ENCODE results near the gene MECP2. TPM values are rescaled to one million over a fixed set of nuclear protein-coding genes. Genes with fewer than 3 reads are reported as not detected.

The MECP2 gene
- total and polyA plus RNA-seq, 12 donors, result 16.9 to 67.7 (median 53.2) TPM

DNA sequence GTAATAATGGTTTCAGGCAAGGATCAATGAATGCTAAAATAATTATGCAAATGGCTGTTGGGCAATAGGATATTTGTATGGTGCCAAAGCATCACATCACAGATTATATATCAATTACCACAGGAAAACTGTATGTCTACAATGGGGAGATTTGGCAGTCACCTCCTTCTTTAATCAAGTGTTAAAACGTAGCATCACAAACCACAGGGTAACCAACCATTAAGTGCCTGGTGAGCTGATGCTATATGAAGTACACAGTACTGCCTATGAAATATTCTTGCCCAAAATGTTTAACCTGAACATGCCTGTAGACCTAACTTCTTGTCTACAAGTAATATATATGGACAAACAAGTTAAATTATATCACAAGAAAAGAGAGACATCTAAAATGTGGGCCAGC, 25.3 kb downstream of the MECP2 start:
- no peaks in the 10 kb centered on the region for H3K27me3 ChIP-seq
- H3K9me3 ChIP-seq (replicated peaks in 1 of 3), result no peaks in the 10 kb centered on the region
- H3K36me3 ChIP-seq (replicated peaks in 1 of 2), result no peaks in the 10 kb centered on the region
- H3K27ac ChIP-seq, result no peak overlapping the region
- no peak for DNase-seq
- intact Hi-C loops (cut with DNase I), result no loop called here
- WGBS, 4 donors, result 66 to 100% (median 80%) methylated on average over 1 of the region's 1 CpG
- no peak overlapping the region for H3K4me3 ChIP-seq
- H3K4me1 ChIP-seq (replicated peaks in 1 of 2), result peaks cover 0 to 12% of the 10 kb centered on the region in 2 donors
- TF ChIP-seq, protein P1, sequence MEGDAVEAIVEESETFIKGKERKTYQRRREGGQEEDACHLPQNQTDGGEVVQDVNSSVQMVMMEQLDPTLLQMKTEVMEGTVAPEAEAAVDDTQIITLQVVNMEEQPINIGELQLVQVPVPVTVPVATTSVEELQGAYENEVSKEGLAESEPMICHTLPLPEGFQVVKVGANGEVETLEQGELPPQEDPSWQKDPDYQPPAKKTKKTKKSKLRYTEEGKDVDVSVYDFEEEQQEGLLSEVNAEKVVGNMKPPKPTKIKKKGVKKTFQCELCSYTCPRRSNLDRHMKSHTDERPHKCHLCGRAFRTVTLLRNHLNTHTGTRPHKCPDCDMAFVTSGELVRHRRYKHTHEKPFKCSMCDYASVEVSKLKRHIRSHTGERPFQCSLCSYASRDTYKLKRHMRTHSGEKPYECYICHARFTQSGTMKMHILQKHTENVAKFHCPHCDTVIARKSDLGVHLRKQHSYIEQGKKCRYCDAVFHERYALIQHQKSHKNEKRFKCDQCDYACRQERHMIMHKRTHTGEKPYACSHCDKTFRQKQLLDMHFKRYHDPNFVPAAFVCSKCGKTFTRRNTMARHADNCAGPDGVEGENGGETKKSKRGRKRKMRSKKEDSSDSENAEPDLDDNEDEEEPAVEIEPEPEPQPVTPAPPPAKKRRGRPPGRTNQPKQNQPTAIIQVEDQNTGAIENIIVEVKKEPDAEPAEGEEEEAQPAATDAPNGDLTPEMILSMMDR (IDR thresholded peaks at IDR 0.05), result no peak
- TF ChIP-seq POLR2A (IDR thresholded peaks at IDR 0.05), result no peak

DNA sequence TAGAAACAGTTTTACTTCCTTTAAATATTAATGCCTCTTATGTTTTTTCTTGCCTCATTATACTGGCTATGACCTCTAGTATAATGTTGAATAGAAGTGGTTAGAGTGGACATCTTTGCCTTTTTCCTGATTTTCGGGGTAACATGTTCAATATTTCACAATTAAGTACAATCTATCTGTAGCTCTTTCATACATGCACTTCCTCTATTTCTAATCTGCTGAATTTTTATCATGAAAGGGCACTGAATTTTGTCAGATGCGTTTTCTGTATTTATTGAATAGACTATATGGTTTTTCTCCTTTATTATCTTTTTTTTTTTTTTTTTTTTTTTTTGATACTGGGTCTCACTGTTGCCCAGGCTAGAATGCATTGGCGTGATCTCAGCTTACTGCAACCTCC, 29.0 kb downstream of the MECP2 start:
- no peaks in the 10 kb centered on the region for H3K27me3 ChIP-seq
- no peak overlapping the region for H3K4me3 ChIP-seq
- TF ChIP-seq, protein P1 (IDR thresholded peaks at IDR 0.05), result no peak
- TF ChIP-seq POLR2A (IDR thresholded peaks at IDR 0.05), result no peak
- H3K4me1 ChIP-seq (replicated peaks in 1 of 2), result peaks cover 0 to 10% of the 10 kb centered on the region in 2 donors
- no peak overlapping the region for H3K27ac ChIP-seq
- H3K9me3 ChIP-seq (replicated peaks in 1 of 3), result no peaks in the 10 kb centered on the region
- no peaks in the 10 kb centered on the region for H3K36me3 ChIP-seq (replicated peaks in 1 of 2)
- intact Hi-C loops (cut with DNase I), result no loop called here
- 70 to 84% (median 78%) methylated on average over 3 of the region's 3 CpGs for WGBS, 4 donors
- no peak for DNase-seq

DNA sequence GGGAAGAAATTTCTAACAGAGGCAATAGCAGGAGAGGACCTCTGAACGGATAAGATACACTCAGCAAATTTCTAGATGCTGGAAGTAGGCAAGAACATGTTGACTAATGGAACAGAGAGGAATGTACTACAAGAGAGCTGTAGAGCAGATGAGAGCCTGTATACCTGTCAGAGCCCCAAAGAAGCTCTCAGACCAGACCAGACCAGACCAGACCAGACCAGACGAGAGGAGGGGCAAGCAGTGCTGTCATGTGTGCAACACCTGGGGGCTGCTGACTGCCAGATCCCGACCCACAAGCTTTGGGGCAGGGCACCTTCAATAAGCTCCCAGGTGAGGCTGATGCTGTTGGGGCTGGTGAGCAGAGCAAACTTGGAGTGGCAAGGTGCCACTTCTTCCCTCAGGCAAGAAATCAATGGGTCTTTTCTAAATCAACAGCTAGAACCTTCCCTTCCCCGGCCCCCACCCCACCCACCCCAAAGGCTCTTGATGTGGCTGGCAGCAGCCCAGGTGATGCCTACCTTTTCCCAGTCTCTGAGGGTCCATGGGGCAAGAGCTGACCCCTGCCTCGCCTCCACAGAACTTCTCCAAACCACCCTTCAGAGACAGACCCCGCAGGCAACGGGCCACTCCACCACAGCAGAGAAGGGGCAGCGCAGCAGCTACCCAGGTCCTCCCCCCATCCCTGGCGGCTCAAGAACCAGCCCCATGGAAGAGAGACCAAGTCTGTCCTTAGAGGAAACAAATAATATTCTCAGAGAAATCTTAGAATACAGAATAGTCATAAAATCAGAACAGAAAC, 32.7 kb downstream of the MECP2 start:
- Histone ChIP-seq H3K9me3 (replicated peaks in 1 of 3) (no peaks in the 10 kb centered on the region), H3K4me3 (no peak overlapping the region), H3K27ac (no peak overlapping the region), H3K36me3 (replicated peaks in 1 of 2) (no peaks in the 10 kb centered on the region), H3K4me1 (replicated peaks in 1 of 2) (peaks cover 0 to 24% of the 10 kb centered on the region in 2 donors), H3K27me3 (no peaks in the 10 kb centered on the region)
- DNase-seq, result no peak
- TF ChIP-seq, protein P1 (IDR thresholded peaks at IDR 0.05), result no peak
- TF ChIP-seq POLR2A (IDR thresholded peaks at IDR 0.05), result no peak
- intact Hi-C loops (cut with DNase I), result no loop called here
- WGBS, 4 donors, result 64 to 82% (median 75%) methylated on average over 1 to 9 of the region's 9 CpGs

DNA sequence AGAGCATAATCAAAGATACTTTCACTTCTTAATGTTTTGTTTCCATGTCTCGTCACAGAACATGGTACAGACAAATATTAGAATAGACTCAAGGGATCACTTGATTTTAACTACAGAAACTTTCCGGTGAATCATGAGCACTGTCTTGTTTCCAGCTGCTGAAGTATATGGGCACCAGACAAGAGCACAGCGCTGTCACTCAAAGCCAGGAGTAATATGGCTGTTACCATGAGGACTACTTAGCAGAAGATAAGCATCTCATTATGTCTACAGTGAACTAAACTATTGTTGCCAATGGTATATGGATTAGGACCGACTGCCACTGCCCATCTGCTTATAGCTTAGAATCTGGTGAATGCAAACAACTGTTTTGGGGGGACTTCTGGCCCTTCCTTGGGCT, 34.3 kb downstream of the MECP2 start:
- Histone ChIP-seq H3K36me3 (replicated peaks in 1 of 2) (no peaks in the 10 kb centered on the region), H3K27me3 (no peaks in the 10 kb centered on the region), H3K4me3 (no peak overlapping the region), H3K27ac (peak overlapping the region in 1 of 5 donors; percentile 13), H3K9me3 (replicated peaks in 1 of 3) (no peaks in the 10 kb centered on the region), H3K4me1 (replicated peaks in 1 of 2) (peaks cover 3 to 34% of the 10 kb centered on the region in 2 donors)
- intact Hi-C loops (cut with DNase I), result no loop called here
- no peak for DNase-seq
- TF ChIP-seq POLR2A (IDR thresholded peaks at IDR 0.05), result no peak
- TF ChIP-seq, protein P1 (IDR thresholded peaks at IDR 0.05), result no peak
- WGBS, 4 donors, result 57 to 74% (median 67%) methylated on average over 3 to 4 of the region's 4 CpGs
